Activated B cell treated with CpG ODN at 0.5 μM for 24 hours (primary cell): ENCODE results near the gene SIKE1. TPM values are rescaled to one million over a fixed set of nuclear protein-coding genes. Genes with fewer than 3 reads are reported as not detected.
A peak's percentile ranks its signal among the peaks of the same experiment; 100 is the strongest.
"Not testable (repeated sequence)": the region's sequence is repeated elsewhere in the genome, so short reads cannot be mapped to it uniquely, and the experiment has no call there.

Experiments used
- ATAC-seq: fragments of 200-7000 bp; cut with Tn5 transposase; one replicate; pipeline ENCODE4 v1.10.0; 2021; ENCODE audit warnings: low read depth, mild to moderate bottlenecking, moderate library complexity
- CTCF ChIA-PET: fragments of 350-600 bp; sonication (Branson Sonifier 250); formaldehyde crosslinking; loops from one replicate; lab custom pipeline; 2021; ENCODE audit warnings: antibody characterized with exemption; lab: Charles Lee
- POLR2A ChIA-PET: fragments of 350-600 bp; sonication (Branson Sonifier 250); formaldehyde crosslinking; loops from one replicate; lab custom pipeline; 2021; ENCODE audit warnings: antibody characterized with exemption; lab: Charles Lee
- DNase-seq: peaks from one replicate; pipeline ENCODE4 v3.0.0; 2022
- H3K27ac Mint-ChIP-seq: one replicate; pipeline ENCODE4 v1.8.0; 2020; ENCODE audit warnings: mixed read lengths
- H3K27me3 Mint-ChIP-seq: one replicate; pipeline ENCODE4 v1.8.0; 2021; ENCODE audit warnings: mixed read lengths
- H3K36me3 Mint-ChIP-seq: one replicate; pipeline ENCODE4 v1.8.0; 2021; ENCODE audit warnings: low read depth, mixed read lengths
- H3K4me1 Mint-ChIP-seq: one replicate; pipeline ENCODE4 v1.8.0; 2021; ENCODE audit warnings: mixed read lengths
- H3K4me3 Mint-ChIP-seq: one replicate; pipeline ENCODE4 v1.8.0; 2020; ENCODE audit warnings: mild to moderate bottlenecking, mixed read lengths
- H3K9me3 Mint-ChIP-seq: one replicate; pipeline ENCODE4 v1.8.0; 2020; ENCODE audit warnings: mixed read lengths
- CTCF ChIP-seq: fragments of 200-600 bp; IDR thresholded peaks from one replicate; pipeline ENCODE4 v1.8.0; 2022; ENCODE audit warnings: antibody characterized with exemption, mild to moderate bottlenecking
- intact Hi-C: fragments of 100-400 bp; cut with micrococcal nuclease; formaldehyde crosslinking; loops from one replicate; pipeline ENCODE4 v1.15.1; 2024
- total RNA-seq: library from RNA; stranded (reverse); gene quantifications from 2 replicates; pipeline ENCODE4 v1.2.3, GENCODE V29; 2022

SIKE1 gene
- total RNA-seq, 1 donor from 2014 or later: 44.2 TPM

GRCh38 chr1:114779722-114780121 is 763 bp downstream of the SIKE1 start:
- H3K9me3 Mint-ChIP-seq: no peaks in the 10 kb centered on the region
- peaks cover 2% of the 10 kb centered on the region for H3K27me3 Mint-ChIP-seq
- ATAC-seq: no peak
- H3K4me1 Mint-ChIP-seq: peaks cover 28% of the 10 kb centered on the region
- TF ChIP-seq CTCF: no peak
- peak overlapping the region; percentile 97 for H3K27ac Mint-ChIP-seq
- CTCF ChIA-PET: no interaction called here
- POLR2A ChIA-PET: interaction anchor here (0.7 to 2.1 kb wide), 4 partner anchors 22 to 268 kb away, joined by 3 to 20 read pairs (median 10); partner anchors contain the start of genes BCAS2, CSDE1 and NRAS
- no peak for DNase-seq
- peak overlapping the region; percentile 100 for H3K4me3 Mint-ChIP-seq
- intact Hi-C loops: loop anchor here (1.0 to 10.0 kb wide), 7 partner anchors 22 to 967 kb away; partner anchors contain the start of genes BCAS2, CSDE1, DENND2C and NRAS
- H3K36me3 Mint-ChIP-seq: peaks cover 43% of the 10 kb centered on the region

GRCh38 chr1:114776726-114777125 is 3.8 kb downstream of the SIKE1 start:
- DNase-seq, H3K9me3 Mint-ChIP-seq, H3K4me3 Mint-ChIP-seq, H3K27ac Mint-ChIP-seq, POLR2A ChIA-PET, H3K27me3 Mint-ChIP-seq, CTCF ChIA-PET, ATAC-seq, intact Hi-C loops: not testable (repeated sequence)
- Mint-ChIP-seq H3K4me1 (peaks cover 28% of the 10 kb centered on the region), H3K36me3 (peaks cover 65% of the 10 kb centered on the region)

GRCh38 chr1:114771992-114772391 is 8.5 kb downstream of the SIKE1 start:
- ChIA-PET CTCF (no interaction called here), POLR2A (no interaction called here)
- no peaks in the 10 kb centered on the region for H3K4me1 Mint-ChIP-seq
- H3K4me3 Mint-ChIP-seq: no peak overlapping the region
- H3K27me3 Mint-ChIP-seq: no peaks in the 10 kb centered on the region
- no peak for TF ChIP-seq CTCF
- peaks cover 66% of the 10 kb centered on the region for H3K36me3 Mint-ChIP-seq
- ATAC-seq: no peak
- H3K27ac Mint-ChIP-seq: no peak overlapping the region
- H3K9me3 Mint-ChIP-seq: no peaks in the 10 kb centered on the region
- no peak for DNase-seq
- intact Hi-C loops: no loop called here

- Mint-ChIP-seq H3K36me3 (peaks cover 57% of the 10 kb centered on the region), H3K27me3 (no peaks in the 10 kb centered on the region), H3K27ac (no peak overlapping the region), H3K9me3 (no peaks in the 10 kb centered on the region), H3K4me3 (no peak overlapping the region), H3K4me1 (no peaks in the 10 kb centered on the region)
- ChIA-PET POLR2A (no interaction called here), CTCF (no interaction called here)
- no peak for TF ChIP-seq CTCF
- intact Hi-C loops: no loop called here
- ATAC-seq (no peak), DNase-seq (no peak)
Observed at GRCh38 chr1:114770989-114771388, 9.5 kb downstream of the SIKE1 start.

- ATAC-seq (no peak), DNase-seq (no peak)
- CTCF ChIA-PET: no interaction called here
- intact Hi-C loops: no loop called here
- no peak overlapping the region for H3K27ac Mint-ChIP-seq
- POLR2A ChIA-PET: no interaction called here
- H3K9me3 Mint-ChIP-seq: peaks cover 5% of the 10 kb centered on the region
- TF ChIP-seq CTCF: no peak
- no peaks in the 10 kb centered on the region for H3K4me1 Mint-ChIP-seq
- no peaks in the 10 kb centered on the region for H3K27me3 Mint-ChIP-seq
- peaks cover 11% of the 10 kb centered on the region for H3K36me3 Mint-ChIP-seq
- no peak overlapping the region for H3K4me3 Mint-ChIP-seq
Observed at GRCh38 chr1:114764689-114765088, 15.8 kb downstream of the SIKE1 start.
